NK-92 treated with Interleukin-12 subunit alpha and Interleukin-12 subunit beta, amount 100 ng/mL, for 24 hours (cell line): ENCODE results near the gene NT5C2.
"Not testable (repeated sequence)": the region's sequence is repeated elsewhere in the genome, so short reads cannot be mapped to it uniquely, and the experiment has no call there.

Experiments used
- DNase-seq: peaks from one replicate; lab custom pipeline; 2025; lab: John Stamatoyannopoulos, UW

Gene NT5C2

GRCh38 chr10:103193107-103193819 lies at the start of gene NT5C2:
Gene NT5C2 (minus strand): TSS chr10:103193272. CDS start chr10:103174958, 18,314 bp downstream.
- peak; percentile 56 for DNase-seq

DNA sequence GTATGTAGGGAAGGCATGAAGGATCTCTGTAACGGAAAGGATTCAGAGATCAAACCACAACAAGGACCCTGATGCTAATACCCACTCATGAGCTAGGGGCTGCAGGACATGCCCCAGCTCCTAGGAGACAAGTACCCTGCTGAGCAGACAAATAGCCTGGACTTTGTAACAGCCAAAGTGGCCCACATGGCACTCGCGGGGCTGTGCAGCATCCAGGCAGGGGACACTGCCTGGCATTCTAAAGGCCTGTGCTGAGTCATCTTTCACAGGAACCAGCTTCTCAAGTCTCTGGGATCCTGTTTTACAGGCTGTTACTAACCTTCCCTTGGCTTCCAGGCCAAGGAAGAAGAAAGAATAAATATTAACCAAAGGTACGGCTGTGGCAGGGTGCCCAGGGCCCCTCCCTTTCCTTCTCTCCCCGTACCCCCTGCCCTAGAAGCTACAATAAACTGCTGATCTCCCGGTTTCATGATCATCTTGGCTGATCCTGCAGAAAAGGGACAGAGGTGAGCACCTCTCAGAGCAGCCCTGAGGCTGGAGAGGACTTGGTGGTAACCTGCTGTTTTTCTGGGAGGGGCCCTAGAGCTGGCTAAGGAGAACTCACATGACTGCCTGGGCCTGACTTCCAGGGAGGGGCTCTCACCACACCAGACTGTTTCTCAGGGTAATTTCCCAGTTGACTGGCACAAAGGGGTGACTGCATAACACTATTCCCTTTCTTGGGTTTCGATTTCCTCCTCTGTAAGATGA lies 48.4 kb upstream of the NT5C2 start:
- DNase-seq: no peak

GRCh38 chr10:103238506-103239252 lies 45.6 kb upstream of the NT5C2 start:
- no peak for DNase-seq

DNA sequence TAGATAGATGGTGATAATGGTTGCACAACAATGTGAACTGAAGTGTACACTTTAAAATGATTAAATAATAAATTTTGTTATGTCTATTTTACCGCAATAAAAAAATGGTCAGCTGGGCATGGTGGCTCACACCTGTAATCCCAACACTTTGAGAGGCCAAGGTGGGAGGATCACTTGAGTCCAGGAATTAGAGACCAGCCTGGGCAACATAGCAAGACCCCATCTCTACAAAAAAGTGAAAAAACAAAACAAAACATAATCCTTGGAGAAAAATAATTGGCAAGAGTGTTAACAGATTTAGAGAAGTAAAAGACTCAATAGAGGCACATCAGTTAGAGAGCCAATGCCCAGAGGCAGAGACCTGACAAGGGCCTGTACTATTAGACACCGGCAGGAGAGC lies 42.7 kb upstream of the NT5C2 start:
- DNase-seq: no peak

DNA sequence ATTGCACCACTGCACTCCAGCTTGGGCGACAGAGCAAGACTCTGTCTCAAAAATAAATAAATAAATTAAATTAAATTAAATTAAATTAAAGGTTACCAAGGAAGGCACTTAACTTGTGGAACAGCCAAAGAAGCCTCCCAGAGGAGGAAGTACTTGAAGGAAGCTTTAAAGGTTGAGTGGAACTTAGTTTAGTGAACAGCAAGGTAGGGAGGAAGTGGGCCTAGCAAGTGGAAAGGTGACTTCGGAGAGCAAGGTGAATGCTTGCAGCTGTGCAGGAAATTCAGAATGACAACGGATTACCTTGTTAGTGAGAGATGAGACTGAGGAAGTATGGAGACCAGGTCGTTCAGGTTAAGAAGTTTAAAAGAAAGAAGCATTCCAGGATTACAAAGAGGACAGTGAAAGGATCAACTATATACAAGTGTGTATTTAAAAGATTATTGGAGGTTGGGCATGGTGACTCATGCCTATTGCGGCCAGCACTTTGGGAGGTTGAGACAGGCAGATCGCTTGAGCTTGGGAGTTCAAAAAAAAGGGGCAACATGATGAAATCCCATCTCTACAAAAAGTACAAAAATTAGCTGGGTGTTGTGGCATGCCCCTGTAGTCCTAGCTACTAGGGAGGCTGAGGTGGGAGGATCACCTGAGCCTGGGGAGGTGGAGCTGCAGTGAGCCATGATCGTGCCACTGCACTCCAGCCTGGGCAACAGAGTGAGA lies 39.9 kb upstream of the NT5C2 start:
- DNase-seq: no peak

GRCh38 chr10:103232131-103232673 lies 39.1 kb upstream of the NT5C2 start:
- DNase-seq: no peak

DNA sequence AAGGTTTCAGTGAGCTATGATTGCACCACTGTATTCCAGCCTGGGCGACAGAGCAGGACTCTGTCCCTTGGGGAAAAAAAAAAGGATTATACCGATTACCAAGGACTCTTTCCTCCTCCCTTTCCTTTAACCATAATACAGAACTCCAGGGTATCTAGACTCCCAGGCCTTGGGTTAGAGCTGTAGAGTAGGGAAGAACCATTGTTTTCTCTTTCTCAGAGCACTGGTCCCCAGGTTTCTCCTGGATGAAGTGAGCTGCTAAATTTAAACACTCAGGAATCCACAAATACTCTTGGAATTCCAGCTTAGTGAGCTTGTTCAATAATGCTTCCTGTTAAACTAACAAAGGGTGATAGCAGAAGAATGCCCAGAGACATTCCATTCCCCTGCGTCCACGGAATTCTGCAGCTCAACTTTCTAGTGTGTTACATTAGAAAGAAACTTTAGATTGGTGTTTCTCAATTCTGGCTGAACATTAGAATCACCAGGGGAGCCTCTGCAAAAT lies 38.0 kb upstream of the NT5C2 start:
- no peak for DNase-seq

- no peak for DNase-seq
These were observed 34.3 kb upstream of the NT5C2 start for GRCh38 chr10:103227416-103227815.

DNA sequence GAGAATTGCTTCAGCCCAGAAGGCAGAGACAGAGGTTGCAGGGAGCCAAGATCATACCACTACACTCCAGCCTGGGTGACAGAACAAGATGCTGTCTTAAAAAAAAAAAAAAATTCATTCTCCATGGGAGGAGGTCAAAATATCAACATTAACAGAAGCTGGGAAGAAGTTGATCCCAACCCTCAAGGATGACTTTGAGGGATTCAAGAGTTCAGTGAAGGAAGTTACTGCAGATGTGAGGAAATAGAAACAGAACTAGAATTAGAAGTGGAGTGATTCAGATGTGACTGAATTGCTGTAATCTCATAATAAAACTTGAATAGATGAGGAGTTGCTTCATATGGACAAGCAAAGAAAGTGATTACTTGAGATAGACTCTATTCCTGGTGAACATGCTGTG lies 32.9 kb upstream of the NT5C2 start:
- DNase-seq: no peak

DNA sequence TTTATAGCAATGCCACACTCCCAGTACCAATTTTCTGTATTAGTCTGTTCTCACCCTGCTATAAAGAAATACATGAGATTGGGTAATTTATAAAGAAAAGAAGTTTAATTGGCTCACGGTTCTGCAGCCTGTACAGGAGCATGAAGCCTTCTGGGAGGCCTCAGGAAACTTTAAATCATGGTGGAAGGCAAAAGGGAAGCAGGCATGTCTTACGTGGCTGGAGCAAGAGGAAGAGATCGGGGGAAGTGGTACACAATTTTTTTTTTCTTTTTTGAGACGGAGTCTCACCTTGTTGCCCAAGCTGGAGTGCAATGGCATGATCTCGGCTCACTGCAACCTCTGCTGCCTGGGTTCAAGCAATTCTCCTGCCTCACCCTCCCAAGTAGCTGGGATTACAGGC lies 31.6 kb upstream of the NT5C2 start:
- DNase-seq: not testable (repeated sequence)

DNA sequence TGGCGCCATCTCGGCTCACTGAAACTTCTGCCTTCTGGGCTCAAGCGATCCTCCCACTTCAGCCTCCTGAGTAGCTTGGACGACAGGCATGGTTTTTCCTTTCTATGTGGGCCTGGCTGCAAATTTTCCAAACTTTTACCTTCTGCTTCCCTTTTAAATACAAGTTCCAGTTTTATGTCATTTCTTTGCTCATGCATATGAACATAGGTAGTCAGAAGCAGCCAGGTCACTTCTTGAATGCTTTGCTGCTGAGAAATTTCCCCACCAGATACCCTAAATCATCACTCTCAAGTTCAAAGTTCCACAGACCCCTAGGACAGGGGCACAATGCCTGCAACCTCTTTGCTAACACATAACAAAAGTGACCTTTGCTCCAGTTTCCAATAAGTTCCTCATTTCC lies 31.1 kb upstream of the NT5C2 start:
- no peak for DNase-seq

- DNase-seq: not testable (repeated sequence)
These were observed 23.3 kb upstream of the NT5C2 start for GRCh38 chr10:103216362-103216761.

DNA sequence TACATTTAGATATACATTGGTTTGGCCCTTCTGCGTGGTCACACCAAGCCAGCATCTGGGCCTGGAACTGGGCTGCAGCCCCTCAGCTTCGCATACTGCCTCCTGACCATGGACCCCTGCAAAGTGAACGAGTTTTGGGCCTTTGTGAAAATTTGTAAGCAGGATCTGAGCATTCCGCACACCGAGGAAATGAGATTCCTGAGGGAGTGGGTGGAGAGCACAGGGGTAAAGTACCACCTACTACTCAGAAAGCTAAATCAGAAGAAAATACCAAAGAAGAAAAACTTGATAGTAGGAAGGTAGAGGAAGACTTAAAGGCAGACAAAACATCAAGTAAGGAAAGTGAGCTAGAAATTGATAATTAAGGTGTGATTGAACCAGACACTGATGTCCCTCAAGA lies 22.5 kb upstream of the NT5C2 start:
- DNase-seq: no peak

DNA sequence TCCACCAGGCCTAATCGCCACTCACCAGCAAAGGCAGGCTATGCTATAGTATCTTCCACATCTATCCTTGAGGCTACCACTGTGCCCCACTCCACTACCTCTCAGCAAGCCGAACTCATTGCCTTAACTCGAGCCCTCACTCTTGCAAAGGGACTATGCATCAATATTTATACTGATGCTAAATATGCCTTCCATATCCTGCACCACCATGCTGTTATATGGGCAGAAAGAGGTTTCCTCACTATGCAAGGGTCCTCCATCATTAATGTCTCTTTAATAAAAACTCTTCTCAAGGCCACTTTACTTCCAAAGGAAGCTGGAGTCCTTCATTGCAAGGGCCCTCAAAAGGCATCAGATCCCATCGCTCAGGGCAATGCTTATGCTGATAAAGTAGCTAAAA lies 17.2 kb upstream of the NT5C2 start:
- DNase-seq: not testable (repeated sequence)

DNA sequence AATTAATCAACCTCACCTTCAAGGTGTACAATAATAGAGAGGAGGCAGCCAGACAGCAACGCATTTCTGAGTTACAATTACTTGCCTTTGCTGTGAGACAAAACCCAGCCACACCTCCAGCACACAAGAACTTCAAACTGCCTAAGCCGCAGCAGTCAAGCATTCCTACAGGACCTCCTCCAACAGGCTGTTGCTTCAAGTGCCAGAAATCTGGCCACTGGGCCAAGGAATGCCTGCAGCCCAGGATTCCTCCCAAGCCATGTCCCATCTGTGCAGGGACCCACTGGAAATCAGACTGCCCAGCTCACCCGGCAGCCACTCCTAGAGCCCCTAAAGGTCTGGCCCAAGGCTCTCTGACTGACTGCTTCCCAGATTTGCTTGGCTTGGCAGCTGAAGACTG lies 14.6 kb upstream of the NT5C2 start:
- DNase-seq: not testable (repeated sequence)

- no peak for DNase-seq
These were observed 14.1 kb upstream of the NT5C2 start for GRCh38 chr10:103207141-103207540.

DNA sequence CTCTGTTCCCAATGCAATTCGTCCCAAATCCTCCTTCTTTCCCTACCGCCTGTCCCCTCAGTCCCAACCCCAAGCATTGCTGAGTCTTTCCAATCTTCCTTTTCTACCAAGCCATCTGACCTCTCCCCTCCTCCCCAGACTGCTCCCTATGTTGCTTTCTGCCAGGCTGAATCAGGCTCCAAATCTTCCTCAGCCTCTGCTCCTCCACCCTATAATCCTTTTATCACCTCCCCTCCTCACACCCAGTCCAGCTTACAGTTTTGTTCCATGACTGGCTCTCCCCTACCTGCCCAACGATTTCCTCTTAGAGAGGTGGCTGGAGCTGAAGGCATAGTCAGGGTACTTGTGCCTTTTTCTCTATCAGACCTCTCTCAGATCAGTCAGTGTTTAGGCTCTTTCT lies 13.6 kb upstream of the NT5C2 start:
- not testable (repeated sequence) for DNase-seq

DNA sequence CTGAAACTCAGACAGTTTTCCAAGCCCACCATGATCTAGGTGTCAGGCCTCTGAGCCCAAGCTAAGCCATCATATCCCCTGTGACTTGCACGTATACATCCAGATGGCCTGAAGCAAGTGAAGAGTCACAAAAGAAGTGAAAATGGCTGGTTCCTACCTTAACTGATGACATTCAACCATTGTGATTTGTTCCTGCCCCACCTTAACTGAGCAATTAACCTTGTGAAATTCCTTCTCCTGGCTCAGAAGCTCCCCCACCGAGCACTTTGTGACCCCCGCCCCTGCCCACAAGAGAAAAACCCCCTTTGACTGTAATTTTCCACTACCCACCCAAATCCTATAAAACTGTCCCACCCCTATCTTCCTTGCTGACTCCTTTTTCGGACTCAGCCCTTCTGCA lies 12.3 kb upstream of the NT5C2 start:
- not testable (repeated sequence) for DNase-seq

- DNase-seq: no peak
These were observed 11.5 kb upstream of the NT5C2 start for GRCh38 chr10:103204353-103205255.

GRCh38 chr10:103203466-103203865 lies 10.4 kb upstream of the NT5C2 start:
- no peak for DNase-seq

DNA sequence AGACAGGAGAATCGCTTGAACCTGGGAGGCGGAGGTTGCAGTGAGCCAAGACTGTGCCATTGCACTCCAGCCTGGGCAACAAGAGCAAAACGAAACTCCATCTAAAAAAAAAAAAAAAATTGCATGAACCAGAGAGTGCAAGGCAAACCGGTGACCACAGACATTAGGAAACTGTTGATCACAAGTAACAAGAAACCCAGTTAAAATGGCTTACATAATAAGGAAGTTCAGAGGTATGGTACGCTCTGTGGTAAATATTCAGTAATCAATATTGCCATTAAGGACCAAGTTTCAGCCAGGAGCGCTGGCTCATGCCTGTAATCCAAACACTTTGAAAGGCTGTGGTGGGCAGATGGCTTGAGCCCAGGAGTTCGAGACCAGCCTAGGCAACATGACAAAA lies 9.2 kb upstream of the NT5C2 start:
- DNase-seq: no peak
